Measurements from ENCODE around the gene CLEC4M. TPM values are rescaled to one million over a fixed set of nuclear protein-coding genes. Genes with fewer than 3 reads are reported as not detected.

The CLEC4M gene
- total RNA-seq, 2 experiments from 2014 or later: not detected

- BruUV-seq (replicated peaks): no TSS peak
- Histone ChIP-seq H3K4me1 (ENCODE audit: insufficient read depth, low read length, poor library complexity, severe bottlenecking) (no peaks in the 10 kb centered on the region), H3K79me2 (ENCODE audit: insufficient read depth, low read depth, low read length) (no peaks in the 10 kb centered on the region), H3K27ac (ENCODE audit: low read depth, low read length, poor library complexity, severe bottlenecking) (no peak overlapping the region), H3K9me2 (ENCODE audit: insufficient read depth, low read length) (no peaks in the 10 kb centered on the region), H3K4me3 (ENCODE audit: low read depth, low read length, poor library complexity, severe bottlenecking) (no peak overlapping the region), H3K36me3 (ENCODE audit: insufficient read depth, low read length) (no peaks in the 10 kb centered on the region), H3K4me2 (ENCODE audit: low read length) (no peak overlapping the region), H3K9me3 (ENCODE audit: low read length) (no peaks in the 10 kb centered on the region), H2AFZ (ENCODE audit: low read length) (no peak overlapping the region), H4K20me1 (ENCODE audit: insufficient read depth, low read length) (no peaks in the 10 kb centered on the region)
- no peak for DNase-seq (ENCODE audit: low spot score)
- intact Hi-C loops (cut with micrococcal nuclease; ENCODE audit: unreplicated experiment): no loop called here
- CTCF ChIA-PET (ENCODE audit: unreplicated experiment): no interaction called here
- POLR2A ChIA-PET: no interaction called here
- TF ChIP-seq EZH2phosphoT487 (IDR thresholded peaks at IDR 0.05; ENCODE audit: borderline replicate concordance, low read depth, low read length) (no peak), CTCF (conservative IDR thresholded peaks at IDR 0.05; ENCODE audit: low read length) (no peak)
Measured at GRCh38 chr19:7734220-7735203, 28.5 kb upstream of the CLEC4M start.

GRCh38 chr19:7736148-7736547 is 26.9 kb upstream of the CLEC4M start:
- Histone ChIP-seq H3K4me1 (ENCODE audit: insufficient read depth, low read length, poor library complexity, severe bottlenecking) (no peaks in the 10 kb centered on the region), H3K4me2 (ENCODE audit: low read length) (no peak overlapping the region), H3K9me3 (ENCODE audit: low read length) (no peaks in the 10 kb centered on the region), H4K20me1 (ENCODE audit: insufficient read depth, low read length) (no peaks in the 10 kb centered on the region), H3K9me2 (ENCODE audit: insufficient read depth, low read length) (no peaks in the 10 kb centered on the region), H3K36me3 (ENCODE audit: insufficient read depth, low read length) (no peaks in the 10 kb centered on the region), H3K27ac (ENCODE audit: low read depth, low read length, poor library complexity, severe bottlenecking) (no peak overlapping the region), H2AFZ (ENCODE audit: low read length) (no peak overlapping the region), H3K79me2 (ENCODE audit: insufficient read depth, low read depth, low read length) (no peaks in the 10 kb centered on the region), H3K4me3 (ENCODE audit: low read depth, low read length, poor library complexity, severe bottlenecking) (no peak overlapping the region)
- no peak for TF ChIP-seq EZH2phosphoT487 (IDR thresholded peaks at IDR 0.05; ENCODE audit: borderline replicate concordance, low read depth, low read length)
- no peak for TF ChIP-seq CTCF (conservative IDR thresholded peaks at IDR 0.05; ENCODE audit: low read length)
- no TSS peak for BruUV-seq (replicated peaks)
- intact Hi-C loops (cut with micrococcal nuclease; ENCODE audit: unreplicated experiment): no loop called here
- CTCF ChIA-PET (ENCODE audit: unreplicated experiment): no interaction called here
- POLR2A ChIA-PET: no interaction called here
- DNase-seq (ENCODE audit: low spot score): no peak

GRCh38 chr19:7737215-7737614 is 25.8 kb upstream of the CLEC4M start:
- Histone ChIP-seq H3K4me2 (ENCODE audit: low read length) (no peak overlapping the region), H3K9me2 (ENCODE audit: insufficient read depth, low read length) (no peaks in the 10 kb centered on the region), H4K20me1 (ENCODE audit: insufficient read depth, low read length) (no peaks in the 10 kb centered on the region), H3K36me3 (ENCODE audit: insufficient read depth, low read length) (no peaks in the 10 kb centered on the region), H3K4me1 (ENCODE audit: insufficient read depth, low read length, poor library complexity, severe bottlenecking) (no peaks in the 10 kb centered on the region), H3K9me3 (ENCODE audit: low read length) (no peaks in the 10 kb centered on the region), H3K4me3 (ENCODE audit: low read depth, low read length, poor library complexity, severe bottlenecking) (no peak overlapping the region), H2AFZ (ENCODE audit: low read length) (no peak overlapping the region), H3K27ac (ENCODE audit: low read depth, low read length, poor library complexity, severe bottlenecking) (no peak overlapping the region), H3K79me2 (ENCODE audit: insufficient read depth, low read depth, low read length) (no peaks in the 10 kb centered on the region)
- no TSS peak for BruUV-seq (replicated peaks)
- TF ChIP-seq CTCF (conservative IDR thresholded peaks at IDR 0.05; ENCODE audit: low read length) (no peak), EZH2phosphoT487 (IDR thresholded peaks at IDR 0.05; ENCODE audit: borderline replicate concordance, low read depth, low read length) (no peak)
- intact Hi-C loops (cut with micrococcal nuclease; ENCODE audit: unreplicated experiment): no loop called here
- no peak for DNase-seq (ENCODE audit: low spot score)
- ChIA-PET CTCF (ENCODE audit: unreplicated experiment) (no interaction called here), POLR2A (no interaction called here)

All from OCI-LY7 (cell line).